AG09309 (cell line): Measurements from ENCODE around the gene MN1.

Experiments used
- DNase-seq: peaks from one replicate; pipeline ENCODE4 v3.0.0-alpha.2; 2010; ENCODE audit warnings: low read depth
- H3K4me3 ChIP-seq: 2 replicates; pipeline ENCODE4 v1.5.1; 2011; ENCODE audit warnings: mild to moderate bottlenecking, low read depth, low read length, moderate library complexity; ENCODE audit not compliant: control insufficient read depth
- CTCF ChIP-seq: IDR thresholded peaks from 2 replicates; pipeline ENCODE4 v1.5.1; 2011; ENCODE audit warnings: mild to moderate bottlenecking, low read depth, low read length, inconsistent platforms; ENCODE audit not compliant: insufficient read depth, control insufficient read depth; ENCODE audit errors: missing control alignments

Gene MN1

GRCh38 chr22:27839057-27839660 lies 37.6 kb upstream of the MN1 start:
- TF ChIP-seq CTCF = no peak
- H3K4me3 ChIP-seq = no peak overlapping the region
- no peak for DNase-seq

GRCh38 chr22:27836181-27836580 lies 34.6 kb upstream of the MN1 start:
- H3K4me3 ChIP-seq = no peak overlapping the region
- no peak for TF ChIP-seq CTCF
- no peak for DNase-seq

- H3K4me3 ChIP-seq = no peak overlapping the region
- TF ChIP-seq CTCF = no peak
- no peak for DNase-seq
These were observed 33.9 kb upstream of the MN1 start for GRCh38 chr22:27835446-27835845.

GRCh38 chr22:27834364-27835185 lies 33.0 kb upstream of the MN1 start:
- H3K4me3 ChIP-seq = no peak overlapping the region
- DNase-seq = no peak
- no peak for TF ChIP-seq CTCF

- H3K4me3 ChIP-seq = no peak overlapping the region
- DNase-seq = no peak
- no peak for TF ChIP-seq CTCF
These were observed 32.2 kb upstream of the MN1 start for GRCh38 chr22:27833803-27834202.

GRCh38 chr22:27832606-27833005 lies 31.1 kb upstream of the MN1 start:
- H3K4me3 ChIP-seq = no peak overlapping the region
- TF ChIP-seq CTCF = no peak
- DNase-seq = no peak
